PC-3 (cell line): ENCODE results near the gene WLS.

Experiments
- EZH2 ChIP-seq: fragments of 300-600 bp; sonication (generic); IDR thresholded peaks from one replicate; pipeline ENCODE4 v1.6.1; 2017; ENCODE audit warnings: antibody characterized with exemption, mild to moderate bottlenecking, low read length; ENCODE audit not compliant: unreplicated experiment
- EZH2phosphoT487 ChIP-seq: fragments of 300-600 bp; sonication (generic); IDR thresholded peaks from 2 replicates; pipeline ENCODE4 v1.6.1; 2018; ENCODE audit warnings: mild to moderate bottlenecking, antibody characterized with exemption, low read length, borderline replicate concordance
- TF ChIP-seq, protein P1 (sequence below): fragments of 300-600 bp; sonication (generic); conservative IDR thresholded peaks from 2 replicates; pipeline ENCODE4 v1.5.1; 2017; ENCODE audit warnings: antibody characterized with exemption, low read depth, mild to moderate bottlenecking, low read length

DNA sequence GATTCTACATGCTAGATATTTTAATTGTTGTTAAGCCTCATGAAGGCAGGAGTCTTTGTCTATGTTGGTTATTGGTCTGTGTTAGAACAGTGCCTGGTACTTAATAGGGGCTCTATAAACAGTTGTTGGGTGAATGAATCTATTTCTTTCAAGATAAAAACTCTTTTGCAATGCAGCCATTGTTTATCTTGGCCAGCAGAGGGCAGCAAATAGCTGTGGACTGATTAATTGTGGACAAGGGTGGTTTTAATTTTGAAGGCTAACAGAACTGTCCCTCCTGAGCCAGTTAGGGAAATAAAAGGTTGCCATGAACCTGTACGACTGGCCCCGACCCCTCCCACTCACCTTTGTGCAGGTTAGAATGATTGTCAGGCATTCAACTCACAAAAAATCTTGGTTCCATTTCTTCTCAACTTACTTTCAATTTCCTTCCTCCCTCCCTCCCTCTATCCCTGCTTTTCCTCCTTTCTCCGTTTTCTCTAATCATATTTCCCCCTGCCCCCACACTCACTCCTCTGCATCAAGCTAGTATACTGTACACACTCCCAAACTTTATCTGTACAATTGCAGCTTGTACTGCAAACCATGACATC lies 115.6 kb downstream of the WLS start:
- TF ChIP-seq, protein P1, sequence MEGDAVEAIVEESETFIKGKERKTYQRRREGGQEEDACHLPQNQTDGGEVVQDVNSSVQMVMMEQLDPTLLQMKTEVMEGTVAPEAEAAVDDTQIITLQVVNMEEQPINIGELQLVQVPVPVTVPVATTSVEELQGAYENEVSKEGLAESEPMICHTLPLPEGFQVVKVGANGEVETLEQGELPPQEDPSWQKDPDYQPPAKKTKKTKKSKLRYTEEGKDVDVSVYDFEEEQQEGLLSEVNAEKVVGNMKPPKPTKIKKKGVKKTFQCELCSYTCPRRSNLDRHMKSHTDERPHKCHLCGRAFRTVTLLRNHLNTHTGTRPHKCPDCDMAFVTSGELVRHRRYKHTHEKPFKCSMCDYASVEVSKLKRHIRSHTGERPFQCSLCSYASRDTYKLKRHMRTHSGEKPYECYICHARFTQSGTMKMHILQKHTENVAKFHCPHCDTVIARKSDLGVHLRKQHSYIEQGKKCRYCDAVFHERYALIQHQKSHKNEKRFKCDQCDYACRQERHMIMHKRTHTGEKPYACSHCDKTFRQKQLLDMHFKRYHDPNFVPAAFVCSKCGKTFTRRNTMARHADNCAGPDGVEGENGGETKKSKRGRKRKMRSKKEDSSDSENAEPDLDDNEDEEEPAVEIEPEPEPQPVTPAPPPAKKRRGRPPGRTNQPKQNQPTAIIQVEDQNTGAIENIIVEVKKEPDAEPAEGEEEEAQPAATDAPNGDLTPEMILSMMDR = peak; percentile 91
- TF ChIP-seq EZH2phosphoT487 = no peak
- TF ChIP-seq EZH2 = no peak
